Esophagus squamous epithelium (tissue), 5 donors: Measurements from ENCODE around the gene MYOZ3. TPM values are rescaled to one million over a fixed set of nuclear protein-coding genes. Genes with fewer than 3 reads are reported as not detected.

Experiments used
- DNase-seq: peaks from one replicate; lab custom pipeline; 2025; lab: John Stamatoyannopoulos, UW
- H3K27ac ChIP-seq, 4 donors: fragments of 200-600 bp; sonication (generic); one replicate each; pipeline ENCODE4 v1.5.1; 2016 to 2019; ENCODE audit warnings: mild to moderate bottlenecking in 1 of 4
- H3K27me3 ChIP-seq, 4 donors: fragments of 200-600 bp; sonication (generic); 1 replicate in 3 of 4; 2 replicates in 1 of 4; pipeline versions ENCODE4 v1.5.1 to v1.6.0; 2017 to 2021; ENCODE audit warnings: antibody characterized with exemption in 1 of 4
- H3K36me3 ChIP-seq, 3 donors: fragments of 200-600 bp; sonication (generic); one replicate each; pipeline ENCODE4 v1.5.1; 2016 to 2019
- H3K4me1 ChIP-seq, 3 donors: fragments of 200-600 bp; sonication (generic); one replicate each; pipeline ENCODE4 v1.5.1; 2017 to 2019
- H3K4me3 ChIP-seq, 4 donors: fragments of 200-600 bp; sonication (generic); 1 replicate in 3 of 4; 2 replicates in 1 of 4; pipeline ENCODE4 v1.5.1; 2016 to 2019; ENCODE audit warnings: mild to moderate bottlenecking in 2 of 4, moderate library complexity in 1 of 4
- H3K9me3 ChIP-seq, 3 donors: fragments of 200-600 bp; sonication (generic); one replicate each; pipeline ENCODE4 v1.5.1; 2016 to 2019
- POLR2A ChIP-seq, 4 donors: fragments of 450-650 bp; IDR thresholded peaks; one replicate each; pipeline ENCODE4 v1.6.1; 2017; ENCODE audit warnings: antibody characterized with exemption in 4 of 4, mild to moderate bottlenecking in 4 of 4, moderate library complexity in 3 of 4
- WGBS, 2 donors: methylation state at CpG; one replicate each; pipeline ENCODE4 v1.1.5; 2018; 5-methylcytosine and 5-hydroxymethylcytosine counted together
- intact Hi-C: fragments of 100-400 bp; cut with DNase I; formaldehyde crosslinking; loops from one replicate; pipeline ENCODE4 v1.15.0; 2022
- total RNA-seq, 4 donors: library from RNA; depleted of rRNA; stranded (reverse); fragments of >200 nt; gene quantifications; one replicate each; pipeline ENCODE4 v1.1.0, GENCODE V29; 2016
- TF ChIP-seq, protein P1 (sequence below), 6 experiments: fragments of 450-650 bp in 4 of 6; fragments of 200-600 bp in 2 of 6; sonication (generic) in 2 of 6; IDR thresholded peaks; one replicate each; pipeline ENCODE4 v1.5.1; 2016 to 2019; ENCODE audit warnings: antibody characterized with exemption in 6 of 6, mild to moderate bottlenecking in 4 of 6, moderate library complexity in 4 of 6
- donor health status: DM: yes; HTN: yes; CAD: no.

The MYOZ3 gene
- total RNA-seq, 4 donors from 2014 or later = under 0.01 TPM; not detected in 3

DNA sequence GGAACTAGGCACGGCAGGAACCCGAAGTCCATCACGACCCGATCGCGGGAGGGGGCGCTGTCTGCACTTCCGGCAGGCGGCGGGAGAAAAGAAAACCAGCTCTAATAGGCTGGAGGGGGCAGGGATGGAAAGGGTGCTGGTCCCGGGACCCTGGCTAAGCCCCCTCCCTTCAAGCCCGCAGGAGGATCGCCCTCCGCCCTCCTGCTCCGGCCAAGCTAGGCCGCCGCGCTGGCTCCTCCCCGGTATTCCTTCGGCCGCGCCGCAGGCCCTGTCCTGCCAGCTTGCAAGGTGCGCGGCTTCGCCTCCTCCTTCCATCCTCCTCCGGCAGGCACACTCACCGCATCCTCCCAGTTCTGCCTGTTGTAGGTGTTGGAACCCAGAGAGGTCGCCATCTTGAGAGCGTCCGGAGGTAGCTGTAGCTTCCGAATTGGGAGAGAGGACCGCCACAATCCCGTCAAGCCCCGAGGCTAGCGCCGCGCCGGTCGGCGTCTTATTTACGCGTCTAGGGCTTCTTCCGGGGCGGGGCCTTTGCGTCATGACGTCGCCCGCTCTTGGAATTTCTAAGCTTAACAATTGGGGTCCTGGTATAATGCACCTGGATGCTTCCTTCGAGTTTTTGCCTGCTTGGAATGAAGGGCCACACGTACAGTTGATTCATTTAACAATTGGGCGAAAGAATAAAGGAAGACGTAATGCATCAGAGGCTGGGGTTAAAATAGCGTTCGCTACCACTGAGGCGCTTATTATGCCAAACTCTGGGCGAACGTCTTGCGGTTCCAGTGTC is 39.7 kb downstream of the MYOZ3 start, which contains the start of gene RBM22:
RBM22 (minus strand) TSS at position 469 of the 784 bp plus-strand sequence; CDS start at position 392, 77 bp downstream.
- Histone ChIP-seq H3K27ac (peak within 1 kb of the TSS; percentile 96 to 99 (median 96)), H3K4me1 (peaks cover 8 to 23% (median 16%) of the 10 kb centered on the region in 3 donors), H3K27me3 (no peaks in the 10 kb centered on the region), H3K36me3 (peaks cover 12 to 36% (median 24%) of the 10 kb centered on the region in 3 donors), H3K4me3 (peak within 1 kb of the TSS; percentile 81 to 98 (median 90)), H3K9me3 (no peaks in the 10 kb centered on the region)
- peak; percentile 68 for DNase-seq
- TF ChIP-seq POLR2A (IDR thresholded peaks at IDR 0.05) = peak in 3 of 4 donors; percentile 59 to 83 (median 77)
- TF ChIP-seq, protein P1, sequence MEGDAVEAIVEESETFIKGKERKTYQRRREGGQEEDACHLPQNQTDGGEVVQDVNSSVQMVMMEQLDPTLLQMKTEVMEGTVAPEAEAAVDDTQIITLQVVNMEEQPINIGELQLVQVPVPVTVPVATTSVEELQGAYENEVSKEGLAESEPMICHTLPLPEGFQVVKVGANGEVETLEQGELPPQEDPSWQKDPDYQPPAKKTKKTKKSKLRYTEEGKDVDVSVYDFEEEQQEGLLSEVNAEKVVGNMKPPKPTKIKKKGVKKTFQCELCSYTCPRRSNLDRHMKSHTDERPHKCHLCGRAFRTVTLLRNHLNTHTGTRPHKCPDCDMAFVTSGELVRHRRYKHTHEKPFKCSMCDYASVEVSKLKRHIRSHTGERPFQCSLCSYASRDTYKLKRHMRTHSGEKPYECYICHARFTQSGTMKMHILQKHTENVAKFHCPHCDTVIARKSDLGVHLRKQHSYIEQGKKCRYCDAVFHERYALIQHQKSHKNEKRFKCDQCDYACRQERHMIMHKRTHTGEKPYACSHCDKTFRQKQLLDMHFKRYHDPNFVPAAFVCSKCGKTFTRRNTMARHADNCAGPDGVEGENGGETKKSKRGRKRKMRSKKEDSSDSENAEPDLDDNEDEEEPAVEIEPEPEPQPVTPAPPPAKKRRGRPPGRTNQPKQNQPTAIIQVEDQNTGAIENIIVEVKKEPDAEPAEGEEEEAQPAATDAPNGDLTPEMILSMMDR (IDR thresholded peaks at IDR 0.05) = peak; percentile 29 to 66 (median 56)
- intact Hi-C loops = no loop called here
- WGBS, 2 donors = 0% methylated on average over 11 to 42 of the region's 59 CpGs

DNA sequence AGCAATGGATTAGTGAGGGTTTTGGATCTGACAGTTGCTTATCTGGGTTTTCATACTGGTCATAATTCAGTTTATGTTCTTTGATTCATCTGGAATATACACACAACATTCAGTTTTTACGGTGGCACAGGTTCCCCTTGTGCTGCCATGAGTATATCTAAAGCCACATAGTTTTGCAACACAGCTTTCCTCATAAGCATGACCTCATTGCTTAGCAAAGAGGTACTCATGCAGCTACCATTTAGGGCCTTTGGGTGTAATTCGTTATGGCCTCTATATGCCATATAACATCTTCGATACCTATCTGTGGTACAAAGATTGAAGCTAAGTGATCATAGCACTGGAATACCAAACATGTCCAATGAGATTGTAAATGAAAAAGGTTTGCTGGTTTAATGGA is 42.7 kb downstream of the MYOZ3 start:
- H3K27me3 ChIP-seq = no peaks in the 10 kb centered on the region
- peaks cover 0 to 23% (median 2%) of the 10 kb centered on the region in 3 donors for H3K36me3 ChIP-seq
- intact Hi-C loops = no loop called here
- no peak overlapping the region for H3K4me3 ChIP-seq
- no peak for DNase-seq
- H3K27ac ChIP-seq = no peak overlapping the region
- peaks cover 8 to 20% (median 15%) of the 10 kb centered on the region in 3 donors for H3K4me1 ChIP-seq
- H3K9me3 ChIP-seq = no peaks in the 10 kb centered on the region
- TF ChIP-seq, protein P1 (IDR thresholded peaks at IDR 0.05) = no peak
- TF ChIP-seq POLR2A (IDR thresholded peaks at IDR 0.05) = no peak
- WGBS, 2 donors = 74 to 79% methylated on average over 3 of the region's 3 CpGs

DNA sequence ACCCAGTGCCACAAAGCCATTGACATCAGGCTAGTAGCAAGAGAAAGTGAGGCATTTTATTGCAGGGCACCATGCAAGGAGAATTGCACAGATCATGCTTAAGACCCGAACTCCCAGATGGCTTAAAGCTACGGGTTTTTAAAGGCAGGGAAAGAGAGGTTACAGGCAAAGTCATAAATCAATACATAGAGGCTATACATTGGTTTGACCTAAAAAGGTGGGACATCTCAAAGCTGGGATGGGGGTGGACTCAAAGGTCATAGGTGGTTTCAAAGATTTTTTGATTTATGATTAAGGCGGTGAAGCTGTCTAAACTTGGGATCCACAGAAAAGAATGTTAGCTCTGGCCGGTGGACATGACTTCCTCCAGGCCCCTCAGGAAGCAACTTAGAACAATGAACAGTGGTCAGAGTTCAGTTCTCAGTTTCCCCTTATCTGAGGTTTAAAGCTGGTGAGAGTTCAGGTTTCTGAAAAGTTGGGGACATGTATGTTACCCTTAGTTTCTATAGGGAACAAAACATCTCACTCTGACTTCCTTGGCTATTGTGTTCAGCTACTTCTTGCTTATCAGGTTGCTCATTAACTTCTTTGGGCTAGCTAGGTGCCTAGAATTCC is 45.8 kb downstream of the MYOZ3 start:
- no peaks in the 10 kb centered on the region for H3K4me1 ChIP-seq
- no peak for TF ChIP-seq POLR2A (IDR thresholded peaks at IDR 0.05)
- TF ChIP-seq, protein P1 (IDR thresholded peaks at IDR 0.05) = no peak
- DNase-seq = no peak
- H3K4me3 ChIP-seq = no peak overlapping the region
- intact Hi-C loops = no loop called here
- no peaks in the 10 kb centered on the region for H3K27me3 ChIP-seq
- 65 to 78% methylated on average over 4 of the region's 4 CpGs for WGBS, 2 donors
- H3K36me3 ChIP-seq = peaks cover 0 to 48% (median 16%) of the 10 kb centered on the region in 3 donors
- H3K27ac ChIP-seq = no peak overlapping the region
- H3K9me3 ChIP-seq = no peaks in the 10 kb centered on the region

DNA sequence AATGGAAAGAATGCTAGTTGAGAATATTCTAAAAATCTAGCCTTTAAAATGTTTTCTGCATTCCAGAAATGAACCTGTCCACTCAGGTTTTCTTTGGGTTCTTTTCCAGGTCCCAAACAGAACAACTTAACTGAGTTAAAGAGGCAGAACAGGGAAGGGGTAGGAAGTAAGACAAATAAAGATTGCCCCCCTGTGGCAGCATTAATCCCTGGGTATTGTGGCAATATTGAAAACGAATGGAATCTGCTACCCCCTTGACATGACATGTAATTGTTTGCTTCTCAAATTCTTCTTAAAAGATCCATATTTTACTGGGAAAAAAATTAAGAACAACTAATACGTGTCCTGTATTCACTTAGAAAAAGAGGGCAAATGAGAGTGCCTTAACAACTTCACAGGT is 49.1 kb downstream of the MYOZ3 start:
- no peaks in the 10 kb centered on the region for H3K9me3 ChIP-seq
- no peak for TF ChIP-seq POLR2A (IDR thresholded peaks at IDR 0.05)
- TF ChIP-seq, protein P1 (IDR thresholded peaks at IDR 0.05) = peak in 3 of 6 experiments; percentile 5 to 16 (median 10)
- no peaks in the 10 kb centered on the region for H3K27me3 ChIP-seq
- H3K36me3 ChIP-seq = peaks cover 7 to 81% (median 21%) of the 10 kb centered on the region in 3 donors
- H3K4me1 ChIP-seq = no peaks in the 10 kb centered on the region
- H3K4me3 ChIP-seq = no peak overlapping the region
- 53 to 57% methylated on average over 2 of the region's 2 CpGs for WGBS, 2 donors
- intact Hi-C loops = no loop called here
- no peak for DNase-seq
- H3K27ac ChIP-seq = no peak overlapping the region

DNA sequence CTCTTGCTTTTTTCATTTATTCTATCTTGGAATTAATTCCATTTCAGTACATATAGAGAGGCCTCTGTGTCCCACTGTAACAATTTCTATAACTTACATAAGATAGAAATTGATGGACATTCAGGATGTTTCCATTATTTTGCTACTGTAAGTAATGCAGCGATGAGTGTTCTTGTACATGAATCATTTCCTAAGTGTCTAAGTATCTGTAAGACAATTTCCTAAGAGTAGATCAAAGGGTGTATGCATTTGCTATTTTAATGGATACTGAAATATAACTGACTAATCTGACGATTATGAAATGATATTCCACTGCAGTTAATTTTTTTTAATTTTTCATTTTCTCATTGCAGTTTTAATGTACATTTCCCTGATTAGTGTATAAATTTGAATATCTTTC is 62.8 kb downstream of the MYOZ3 start:
- H3K36me3 ChIP-seq = peaks cover 0 to 98% (median 27%) of the 10 kb centered on the region in 3 donors
- 80 to 85% methylated on average over 2 of the region's 2 CpGs for WGBS, 2 donors
- H3K27ac ChIP-seq = no peak overlapping the region
- no peak for TF ChIP-seq POLR2A (IDR thresholded peaks at IDR 0.05)
- TF ChIP-seq, protein P1 (IDR thresholded peaks at IDR 0.05) = no peak
- no peaks in the 10 kb centered on the region for H3K27me3 ChIP-seq
- DNase-seq = no peak
- no peaks in the 10 kb centered on the region for H3K4me1 ChIP-seq
- no peaks in the 10 kb centered on the region for H3K9me3 ChIP-seq
- intact Hi-C loops = no loop called here
- H3K4me3 ChIP-seq = no peak overlapping the region
